Fibroblast of pulmonary artery (primary cell): ENCODE measurements around the gene SMG1.

Source experiments
- DNase-seq: peaks from one replicate; pipeline ENCODE4 v3.0.0-alpha.2; 2010; ENCODE audit warnings: low read depth
- H3K4me3 ChIP-seq: replicated peaks from 2 replicates; pipeline ENCODE4 v1.5.1; 2011; ENCODE audit warnings: low read depth, mild to moderate bottlenecking, control low read depth, low read length, moderate library complexity
- CTCF ChIP-seq: IDR thresholded peaks from 2 replicates; pipeline ENCODE4 v1.5.1; 2011; ENCODE audit warnings: mild to moderate bottlenecking, control low read depth, low read length, inconsistent platforms; ENCODE audit errors: missing control alignments

Gene SMG1

GRCh38 chr16:18836702-18837101, 89.5 kb downstream of the SMG1 start:
- H3K4me3 ChIP-seq, result no peak overlapping the region
- TF ChIP-seq CTCF, result no peak
- DNase-seq, result no peak

DNA sequence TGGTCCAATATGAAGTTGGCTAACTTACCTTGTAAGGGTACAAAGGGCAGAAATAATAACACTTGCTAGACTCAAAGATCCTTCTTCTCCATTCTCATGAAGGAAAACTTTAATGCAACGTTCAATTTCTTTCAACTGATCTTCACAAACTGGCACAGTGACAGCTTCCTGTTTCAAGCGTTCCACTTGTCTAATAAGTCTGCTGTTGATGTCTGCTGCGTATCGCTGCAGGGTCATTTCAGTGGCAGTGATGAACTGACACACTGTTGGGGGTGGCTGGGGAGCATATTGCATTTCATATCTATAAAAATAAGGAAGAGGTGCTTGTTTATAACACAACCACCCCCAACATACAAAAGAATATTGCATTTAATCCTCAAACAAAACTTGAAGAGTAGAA, 91.3 kb downstream of the SMG1 start:
- no peak overlapping the region for H3K4me3 ChIP-seq
- TF ChIP-seq CTCF, result no peak
- DNase-seq, result peak; percentile 9

- DNase-seq, result no peak
- no peak for TF ChIP-seq CTCF
- H3K4me3 ChIP-seq, result no peak overlapping the region
Measured at GRCh38 chr16:18833707-18834505, 92.3 kb downstream of the SMG1 start.

DNA sequence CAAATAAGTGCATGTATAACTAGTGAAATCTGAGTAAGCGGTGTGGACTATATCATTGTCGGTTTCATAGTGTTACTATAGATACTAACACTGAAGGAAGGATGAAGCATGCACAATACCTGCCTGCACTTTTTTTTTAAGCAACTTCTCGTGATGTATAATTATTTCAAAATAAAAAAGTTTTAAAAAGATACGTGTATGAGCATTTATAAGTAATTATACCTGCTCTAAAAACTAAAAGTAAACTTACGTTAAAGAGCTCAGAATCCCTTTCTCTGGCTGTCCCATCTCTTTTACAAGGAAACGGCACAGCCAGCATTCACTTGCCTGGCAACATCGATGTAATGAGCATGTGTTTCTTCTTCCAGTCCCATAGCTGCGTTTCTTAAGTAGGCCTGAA, 93.6 kb downstream of the SMG1 start:
- no peak for TF ChIP-seq CTCF
- DNase-seq, result no peak
- H3K4me3 ChIP-seq, result no peak overlapping the region

DNA sequence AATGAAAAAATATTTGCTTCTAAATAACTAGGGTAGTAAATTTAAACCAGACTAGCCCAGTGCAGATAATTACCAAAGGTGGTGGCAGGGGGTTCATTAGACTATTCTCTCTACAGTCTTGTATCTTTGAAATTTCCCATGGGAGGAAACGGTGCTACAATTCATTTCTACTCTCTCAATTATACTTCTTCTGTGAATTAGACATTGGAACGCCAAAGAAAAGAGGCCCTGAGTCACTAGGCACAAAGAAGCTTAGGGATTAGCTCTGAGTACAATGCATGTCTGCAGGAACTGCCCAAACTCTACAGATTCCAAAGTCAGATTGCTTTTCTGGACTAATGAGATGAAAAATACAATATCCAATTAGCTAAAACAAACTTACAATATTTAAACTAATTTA, 94.2 kb downstream of the SMG1 start:
- H3K4me3 ChIP-seq, result no peak overlapping the region
- DNase-seq, result no peak
- TF ChIP-seq CTCF, result no peak

DNA sequence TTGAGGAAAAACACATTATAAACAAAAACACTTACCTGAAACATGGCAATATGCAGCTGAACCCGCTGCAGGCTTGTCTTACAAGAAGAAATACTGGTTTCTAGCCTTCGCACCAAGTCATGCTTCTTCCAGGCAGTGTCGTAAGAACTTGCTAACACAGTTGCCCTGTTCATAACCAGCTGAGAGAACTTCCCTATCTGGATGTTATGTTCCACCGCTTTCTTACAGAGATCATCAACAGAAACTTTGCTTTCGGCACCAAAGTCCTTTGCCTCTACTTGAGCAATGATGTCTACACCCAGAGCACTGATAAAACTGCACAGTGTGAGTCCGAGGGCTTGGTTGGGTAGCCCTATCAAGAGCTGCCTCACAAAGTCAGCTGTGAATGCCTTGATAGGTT, 97.0 kb downstream of the SMG1 start:
- no peak for TF ChIP-seq CTCF
- no peak overlapping the region for H3K4me3 ChIP-seq
- no peak for DNase-seq

GRCh38 chr16:18827890-18828289, 98.3 kb downstream of the SMG1 start:
- no peak for DNase-seq
- TF ChIP-seq CTCF, result no peak
- no peak overlapping the region for H3K4me3 ChIP-seq
